Aortic smooth muscle cell (primary cell): ENCODE measurements around the gene RUNX3. TPM values are rescaled to one million over a fixed set of nuclear protein-coding genes. Genes with fewer than 3 reads are reported as not detected.

ENCODE experiments used
- total RNA-seq: library from RNA; depleted of rRNA; stranded (reverse); fragments of >200 nt; gene quantifications from 2 replicates; pipeline ENCODE4 v1.2.3, GENCODE V29; 2014

RUNX3 gene
- total RNA-seq: not detected in 2 replicates

DNA sequence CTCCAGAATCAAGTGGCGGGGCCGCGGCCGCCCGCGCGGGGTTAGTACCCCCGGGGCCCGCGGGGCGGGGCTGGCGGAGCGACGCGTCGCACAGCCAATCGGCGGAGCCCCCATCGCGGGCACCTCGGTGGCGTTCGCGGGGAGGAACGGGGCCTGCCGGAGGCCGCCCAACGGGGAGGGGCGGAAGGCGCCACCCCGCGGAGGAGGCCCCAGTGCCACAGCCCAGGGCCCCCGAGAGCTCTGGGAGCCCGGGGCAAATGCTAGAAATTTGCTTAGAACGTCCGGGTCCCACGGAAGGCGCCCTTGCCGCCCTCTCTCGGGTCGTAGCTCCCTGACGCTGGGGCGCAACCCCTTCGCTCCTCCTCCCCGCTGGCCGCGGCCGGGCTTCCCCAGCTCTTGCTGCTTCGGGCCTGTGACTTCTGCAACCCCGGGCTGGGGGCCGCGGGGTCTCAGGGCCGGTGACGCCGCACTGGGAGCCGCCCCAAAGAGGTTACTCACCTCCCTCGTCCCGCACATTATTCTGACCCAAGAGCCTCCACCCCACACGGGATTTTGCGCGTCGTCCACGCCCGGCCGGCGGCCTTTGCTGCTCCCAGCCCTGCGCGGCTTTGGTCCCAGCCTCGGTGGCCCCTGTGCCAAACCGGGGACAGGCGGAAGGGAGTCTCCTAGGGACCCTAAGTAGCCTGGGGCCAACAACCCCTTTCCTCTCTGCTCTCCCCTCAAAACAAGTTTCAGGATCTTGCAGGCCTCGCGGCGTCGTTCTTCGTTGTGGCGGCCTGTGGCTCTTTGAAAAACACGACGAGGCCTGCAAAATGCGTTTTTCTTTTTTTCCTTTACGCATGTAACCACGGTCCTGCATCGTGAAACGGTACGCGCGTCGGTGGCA, at the start of gene RUNX3:
Gene RUNX3, minus strand, starts transcription at position 17 of the 886 bp plus-strand sequence. CDS start 408 bp downstream, outside the sequence.

Other genes starting within 250 kb of the RUNX3 start
- 493 and 612 TPM in 2 replicates for gene CLIC4, start 184.8 kb downstream of the RUNX3 start, total RNA-seq